ENCODE results near the gene RGS6.

The RGS6 gene

DNA sequence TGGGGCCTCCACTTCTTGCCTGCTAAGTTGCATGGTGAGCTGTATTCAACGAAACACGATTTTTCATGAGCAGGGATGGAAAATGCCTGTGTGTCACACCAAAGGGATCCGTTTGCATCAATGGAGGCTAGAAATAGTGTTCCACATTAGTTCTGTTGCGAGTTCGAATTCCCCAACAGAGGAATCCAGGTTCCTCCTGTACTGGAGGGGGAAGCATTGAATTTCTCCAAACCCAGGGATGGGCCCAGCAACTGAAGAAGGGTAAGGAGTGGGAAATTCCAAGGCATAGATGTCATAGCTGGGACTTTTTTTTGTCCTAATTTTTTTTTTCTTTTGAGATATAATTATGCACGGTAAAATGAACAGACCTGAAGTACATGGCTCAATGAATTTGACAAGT lies 625.4 kb downstream of the RGS6 start:
- Histone ChIP-seq H3K9ac (ENCODE audit: low read length) (no peak overlapping the region), H4K12ac (ENCODE audit: low read depth, low read length) (no peak overlapping the region), H4K91ac (ENCODE audit: low read depth, low read length) (no peak overlapping the region), H3K36me3 (ENCODE audit: control insufficient read depth in 1 of 2, insufficient read depth in 2 of 2, low read length in 2 of 2) (peaks cover 0 to 1% of the 10 kb centered on the region in 2 experiments), H4K8ac (ENCODE audit: low read depth, low read length) (no peak overlapping the region), H2AK5ac (ENCODE audit: low read length) (no peak overlapping the region), H3K4ac (ENCODE audit: low read depth, low read length) (no peak overlapping the region), H3K14ac (ENCODE audit: low read length) (no peak overlapping the region), H3K4me3 (ENCODE audit: low read depth, low read length) (no peak overlapping the region), H2AFZ (ENCODE audit: insufficient read depth, low read length, poor library complexity) (no peak overlapping the region), H3K4me2 (ENCODE audit: low read length) (no peak overlapping the region), H3K4me1 (ENCODE audit: control insufficient read depth in 1 of 2, insufficient read depth in 2 of 2, low read length in 2 of 2) (peaks cover 4 to 6% of the 10 kb centered on the region in 2 experiments), H2BK5ac (ENCODE audit: low read depth, low read length, poor library complexity) (no peak overlapping the region), H2BK12ac (ENCODE audit: low read length) (no peak overlapping the region), H3K9me3 (ENCODE audit: insufficient read depth, low read depth, low read length) (no peaks in the 10 kb centered on the region), H3K79me2 (ENCODE audit: control insufficient read depth, insufficient read depth, low read length, poor library complexity) (no peaks in the 10 kb centered on the region), H3K18ac (ENCODE audit: low read length) (no peak overlapping the region), H3K27me3 (ENCODE audit: insufficient read depth, low read length) (no peaks in the 10 kb centered on the region), H3K23ac (ENCODE audit: low read length) (no peak overlapping the region), H3K79me1 (ENCODE audit: low read length) (no peaks in the 10 kb centered on the region), H3K27ac (ENCODE audit: low read depth, low read length) (no peak overlapping the region), H2BK120ac (ENCODE audit: insufficient read depth, low read length, poor library complexity) (no peak overlapping the region)
- DNase-seq = no peak
- WGBS (ENCODE audit: extremely low coverage, insufficient coverage, insufficient read length) = no CpG with 5 or more reads among the region's 6 CpGs

DNA sequence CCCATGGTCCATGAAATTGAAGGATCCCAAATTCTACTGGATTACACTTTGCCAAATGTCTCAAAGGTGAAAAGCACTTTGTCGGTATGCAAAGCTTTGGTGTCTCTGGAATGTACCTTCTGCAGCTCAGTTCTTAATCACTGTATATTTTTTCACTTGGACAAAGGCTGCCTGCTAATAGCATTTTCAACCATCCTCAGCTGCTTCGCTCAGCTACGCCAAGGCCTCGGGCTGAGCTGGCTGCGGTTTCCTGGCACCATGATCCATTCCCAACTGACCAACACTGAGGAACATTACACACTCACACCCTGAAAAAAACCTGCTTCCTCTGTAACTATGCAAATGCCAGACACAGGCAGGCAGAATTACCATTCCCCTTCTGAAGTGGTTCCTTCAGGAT lies 626.5 kb downstream of the RGS6 start:
- Histone ChIP-seq H2AFZ (ENCODE audit: insufficient read depth, low read length, poor library complexity) (no peak overlapping the region), H2BK12ac (ENCODE audit: low read length) (no peak overlapping the region), H4K91ac (ENCODE audit: low read depth, low read length) (no peak overlapping the region), H2BK120ac (ENCODE audit: insufficient read depth, low read length, poor library complexity) (no peak overlapping the region), H3K36me3 (ENCODE audit: control insufficient read depth in 1 of 2, insufficient read depth in 2 of 2, low read length in 2 of 2) (peaks cover 0 to 1% of the 10 kb centered on the region in 2 experiments), H3K9me3 (ENCODE audit: insufficient read depth, low read depth, low read length) (peaks cover 3% of the 10 kb centered on the region), H3K79me2 (ENCODE audit: control insufficient read depth, insufficient read depth, low read length, poor library complexity) (no peaks in the 10 kb centered on the region), H2BK5ac (ENCODE audit: low read depth, low read length, poor library complexity) (no peak overlapping the region), H4K8ac (ENCODE audit: low read depth, low read length) (no peak overlapping the region), H3K4ac (ENCODE audit: low read depth, low read length) (no peak overlapping the region), H3K4me3 (ENCODE audit: low read depth, low read length) (no peak overlapping the region), H3K27ac (ENCODE audit: low read depth, low read length) (no peak overlapping the region), H3K4me1 (ENCODE audit: control insufficient read depth in 1 of 2, insufficient read depth in 2 of 2, low read length in 2 of 2) (peaks cover 4 to 6% of the 10 kb centered on the region in 2 experiments), H3K79me1 (ENCODE audit: low read length) (no peaks in the 10 kb centered on the region), H3K27me3 (ENCODE audit: insufficient read depth, low read length) (no peaks in the 10 kb centered on the region), H3K14ac (ENCODE audit: low read length) (no peak overlapping the region), H3K4me2 (ENCODE audit: low read length) (no peak overlapping the region), H3K23ac (ENCODE audit: low read length) (no peak overlapping the region), H4K12ac (ENCODE audit: low read depth, low read length) (no peak overlapping the region), H3K18ac (ENCODE audit: low read length) (no peak overlapping the region), H3K9ac (ENCODE audit: low read length) (no peak overlapping the region), H2AK5ac (ENCODE audit: low read length) (no peak overlapping the region)
- no CpG with 5 or more reads among the region's 5 CpGs for WGBS (ENCODE audit: extremely low coverage, insufficient coverage, insufficient read length)
- peak; percentile 66 to 68 for DNase-seq

DNA sequence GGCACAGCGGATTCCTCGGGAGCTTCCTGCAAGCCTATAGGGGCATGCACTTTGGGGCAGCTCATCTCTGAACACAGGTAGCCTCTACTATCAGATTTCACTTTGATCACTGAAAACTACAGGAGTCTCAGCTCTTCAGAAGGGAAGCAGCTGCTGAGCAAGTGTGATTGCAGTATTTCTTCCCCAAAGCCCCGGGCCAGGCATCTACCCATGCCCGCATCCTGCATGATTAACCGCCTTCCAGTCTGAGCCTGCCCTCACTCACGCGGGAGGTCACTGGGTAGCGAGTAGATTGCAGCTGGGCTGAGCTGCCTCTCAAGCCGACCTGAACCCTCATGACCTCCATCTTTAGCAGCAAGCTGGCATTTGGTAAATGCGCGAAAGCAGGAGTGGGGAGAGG lies 627.0 kb downstream of the RGS6 start:
- H3K79me1 ChIP-seq (ENCODE audit: low read length) = no peaks in the 10 kb centered on the region
- no peak overlapping the region for H2AK5ac ChIP-seq (ENCODE audit: low read length)
- no peak overlapping the region for H3K14ac ChIP-seq (ENCODE audit: low read length)
- H3K36me3 ChIP-seq (ENCODE audit: control insufficient read depth in 1 of 2, insufficient read depth in 2 of 2, low read length in 2 of 2) = peaks cover 0 to 1% of the 10 kb centered on the region in 2 experiments
- H3K4me3 ChIP-seq (ENCODE audit: low read depth, low read length) = no peak overlapping the region
- no peak overlapping the region for H3K23ac ChIP-seq (ENCODE audit: low read length)
- H2AFZ ChIP-seq (ENCODE audit: insufficient read depth, low read length, poor library complexity) = no peak overlapping the region
- no peak overlapping the region for H2BK12ac ChIP-seq (ENCODE audit: low read length)
- H2BK5ac ChIP-seq (ENCODE audit: low read depth, low read length, poor library complexity) = no peak overlapping the region
- H3K4me1 ChIP-seq (ENCODE audit: control insufficient read depth in 1 of 2, insufficient read depth in 2 of 2, low read length in 2 of 2) = peaks cover 4 to 6% of the 10 kb centered on the region in 2 experiments
- no peaks in the 10 kb centered on the region for H3K27me3 ChIP-seq (ENCODE audit: insufficient read depth, low read length)
- peaks cover 3% of the 10 kb centered on the region for H3K9me3 ChIP-seq (ENCODE audit: insufficient read depth, low read depth, low read length)
- DNase-seq = peak; percentile 98
- H3K79me2 ChIP-seq (ENCODE audit: control insufficient read depth, insufficient read depth, low read length, poor library complexity) = no peaks in the 10 kb centered on the region
- H3K18ac ChIP-seq (ENCODE audit: low read length) = no peak overlapping the region
- no peak overlapping the region for H2BK120ac ChIP-seq (ENCODE audit: insufficient read depth, low read length, poor library complexity)
- no peak overlapping the region for H3K4me2 ChIP-seq (ENCODE audit: low read length)
- no peak overlapping the region for H3K9ac ChIP-seq (ENCODE audit: low read length)
- no CpG with 5 or more reads among the region's 11 CpGs for WGBS (ENCODE audit: extremely low coverage, insufficient coverage, insufficient read length)
- no peak overlapping the region for H3K4ac ChIP-seq (ENCODE audit: low read depth, low read length)
- no peak overlapping the region for H4K8ac ChIP-seq (ENCODE audit: low read depth, low read length)
- H4K91ac ChIP-seq (ENCODE audit: low read depth, low read length) = no peak overlapping the region
- no peak overlapping the region for H4K12ac ChIP-seq (ENCODE audit: low read depth, low read length)
- no peak overlapping the region for H3K27ac ChIP-seq (ENCODE audit: low read depth, low read length)

- Histone ChIP-seq H4K12ac (ENCODE audit: low read depth, low read length) (no peak overlapping the region), H3K9ac (ENCODE audit: low read length) (no peak overlapping the region), H2BK5ac (ENCODE audit: low read depth, low read length, poor library complexity) (no peak overlapping the region), H2AFZ (ENCODE audit: insufficient read depth, low read length, poor library complexity) (no peak overlapping the region), H3K23ac (ENCODE audit: low read length) (no peak overlapping the region), H3K14ac (ENCODE audit: low read length) (no peak overlapping the region), H2BK120ac (ENCODE audit: insufficient read depth, low read length, poor library complexity) (no peak overlapping the region), H3K27ac (ENCODE audit: low read depth, low read length) (no peak overlapping the region), H3K4me1 (ENCODE audit: control insufficient read depth in 1 of 2, insufficient read depth in 2 of 2, low read length in 2 of 2) (peaks cover 4 to 6% of the 10 kb centered on the region in 2 experiments), H2AK5ac (ENCODE audit: low read length) (no peak overlapping the region), H4K8ac (ENCODE audit: low read depth, low read length) (no peak overlapping the region), H3K18ac (ENCODE audit: low read length) (no peak overlapping the region), H3K36me3 (ENCODE audit: control insufficient read depth in 1 of 2, insufficient read depth in 2 of 2, low read length in 2 of 2) (peaks cover 0 to 1% of the 10 kb centered on the region in 2 experiments), H3K4me2 (ENCODE audit: low read length) (no peak overlapping the region), H3K4ac (ENCODE audit: low read depth, low read length) (no peak overlapping the region), H4K91ac (ENCODE audit: low read depth, low read length) (no peak overlapping the region), H3K27me3 (ENCODE audit: insufficient read depth, low read length) (no peaks in the 10 kb centered on the region), H2BK12ac (ENCODE audit: low read length) (no peak overlapping the region), H3K9me3 (ENCODE audit: insufficient read depth, low read depth, low read length) (peaks cover 3% of the 10 kb centered on the region), H3K4me3 (ENCODE audit: low read depth, low read length) (no peak overlapping the region), H3K79me2 (ENCODE audit: control insufficient read depth, insufficient read depth, low read length, poor library complexity) (no peaks in the 10 kb centered on the region), H3K79me1 (ENCODE audit: low read length) (no peaks in the 10 kb centered on the region)
- no CpG with 5 or more reads among the region's 6 CpGs for WGBS (ENCODE audit: extremely low coverage, insufficient coverage, insufficient read length)
- DNase-seq = no peak
Measured at GRCh38 chr14:72559669-72560255, 627.5 kb downstream of the RGS6 start.
